Stimulated activated CD8-positive, alpha-beta memory T cell treated with anti-CD3 and anti-CD28 coated beads, Interleukin-15, amount 100 ng/mL, for 4 hours (primary cell): ENCODE data around the gene ACMSD.
"Not testable (repeated sequence)": the region's sequence is repeated elsewhere in the genome, so short reads cannot be mapped to it uniquely, and the experiment has no call there.

ENCODE experiments used
- DNase-seq, 2 donors: peaks; one replicate each; pipeline ENCODE4 v3.0.0-alpha.2; 2020; ENCODE audit warnings: low read depth in 2 of 2

ACMSD gene

GRCh38 chr2:134838143-134838620 lies at the start of gene ACMSD:
ACMSD (plus strand) TSS chr2:134838616; CDS start chr2:134838683, 67 bp downstream.
- no peak for DNase-seq

GRCh38 chr2:134790487-134790886 lies 47.9 kb upstream of the ACMSD start:
- no peak for DNase-seq

DNA sequence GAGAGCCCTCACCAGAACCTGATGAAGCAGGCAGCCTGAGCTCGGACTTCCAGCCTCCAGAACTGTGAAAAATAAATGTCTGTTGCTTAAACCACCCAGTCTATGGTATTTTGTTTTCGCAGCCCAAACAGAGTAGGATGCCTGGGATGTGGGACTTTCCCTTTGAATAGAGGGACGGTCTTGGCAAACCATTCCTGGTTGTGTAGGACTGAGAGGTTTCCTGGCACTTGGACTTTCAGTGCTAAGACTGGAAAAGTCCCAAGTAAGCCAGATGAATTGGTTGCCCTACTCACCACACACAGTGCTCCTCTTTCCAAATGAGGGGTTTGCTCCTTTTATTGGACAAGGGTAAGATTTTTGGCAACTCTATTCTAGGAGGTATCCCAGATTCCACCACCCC lies 46.8 kb upstream of the ACMSD start:
- DNase-seq = no peak

- DNase-seq = no peak
Observed at GRCh38 chr2:134792186-134792585, 46.2 kb upstream of the ACMSD start.

DNA sequence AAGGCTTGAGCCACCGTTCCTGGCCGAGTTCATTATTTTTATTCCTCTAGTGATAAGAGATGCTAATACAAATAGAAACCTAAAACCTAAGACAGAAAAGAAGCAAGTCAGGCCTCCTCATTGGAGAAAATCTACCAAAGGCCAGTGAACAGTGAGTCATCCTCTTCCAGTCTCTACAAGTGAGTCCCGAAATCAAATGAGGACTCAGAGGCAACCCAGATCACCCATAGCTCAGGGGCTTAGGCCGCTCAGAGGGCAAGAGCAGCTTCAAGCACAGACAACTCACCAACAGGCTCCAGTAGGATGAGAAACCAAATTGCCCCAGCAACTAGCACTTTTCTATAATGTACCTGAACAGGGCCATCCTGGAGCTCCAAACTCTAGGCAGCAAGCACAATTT lies 42.7 kb upstream of the ACMSD start:
- DNase-seq = no peak

DNA sequence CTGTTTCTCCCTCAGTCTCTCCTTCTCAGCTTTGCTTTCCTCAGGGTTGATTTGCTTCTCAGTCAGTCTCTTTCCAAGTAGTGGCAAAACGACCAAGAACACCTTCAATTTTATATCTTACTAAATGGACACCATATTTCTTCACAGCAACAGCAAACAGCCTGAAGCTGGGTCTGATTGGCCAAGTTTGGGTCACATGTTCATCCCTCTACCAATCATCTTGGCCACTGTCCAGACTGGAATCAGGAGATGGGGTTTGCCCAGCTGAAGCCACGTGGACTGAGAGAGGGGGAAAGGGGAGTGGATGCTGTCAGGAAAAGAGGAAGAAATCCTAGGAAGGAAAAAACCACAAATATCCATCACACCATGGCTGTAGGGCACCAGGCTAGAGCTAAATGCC lies 42.0 kb upstream of the ACMSD start:
- DNase-seq = no peak

- no peak for DNase-seq
Observed at GRCh38 chr2:134799936-134800335, 38.5 kb upstream of the ACMSD start.

DNA sequence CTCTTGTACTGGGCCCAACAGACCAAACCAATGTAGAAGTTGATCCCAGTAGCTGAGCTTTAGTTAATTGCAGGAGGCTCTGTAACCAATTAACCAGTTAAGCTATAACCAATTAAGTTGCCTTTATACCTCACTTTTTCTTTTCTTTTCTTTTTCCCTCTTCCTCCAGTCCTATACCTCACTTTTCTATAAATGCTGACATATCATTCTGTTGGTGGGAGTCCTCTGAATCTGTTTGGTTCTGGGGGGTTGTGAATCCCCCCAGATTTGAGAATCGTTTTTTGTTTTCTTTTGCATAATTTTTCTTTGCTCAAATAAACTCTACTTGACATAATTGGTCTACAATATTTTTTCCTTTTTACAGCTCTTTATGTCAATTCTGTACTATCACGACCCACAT lies 38.1 kb upstream of the ACMSD start:
- DNase-seq = no peak

- DNase-seq = not testable (repeated sequence)
Observed at GRCh38 chr2:134803609-134804405, 34.6 kb upstream of the ACMSD start.

DNA sequence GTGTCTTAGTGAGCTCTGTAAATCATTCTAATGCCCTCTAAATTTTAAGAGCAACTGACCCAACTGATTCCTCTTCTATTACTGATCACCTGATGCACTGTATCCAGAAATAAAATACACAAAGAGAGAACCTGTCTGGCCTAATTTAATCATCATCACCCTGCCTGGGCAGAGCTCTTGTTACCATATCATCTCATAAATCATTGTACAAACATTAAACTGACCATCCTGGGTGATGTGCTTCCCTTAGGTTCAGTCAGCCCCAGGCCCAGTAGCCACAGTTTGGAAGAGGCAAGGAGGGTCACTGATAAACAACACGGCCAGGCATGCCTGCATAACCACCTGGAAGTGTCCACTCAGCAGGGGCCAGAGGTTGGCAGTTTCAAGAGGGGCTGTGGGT lies 22.7 kb upstream of the ACMSD start:
- no peak for DNase-seq

- no peak for DNase-seq
Observed at GRCh38 chr2:134818321-134818720, 20.1 kb upstream of the ACMSD start.

DNA sequence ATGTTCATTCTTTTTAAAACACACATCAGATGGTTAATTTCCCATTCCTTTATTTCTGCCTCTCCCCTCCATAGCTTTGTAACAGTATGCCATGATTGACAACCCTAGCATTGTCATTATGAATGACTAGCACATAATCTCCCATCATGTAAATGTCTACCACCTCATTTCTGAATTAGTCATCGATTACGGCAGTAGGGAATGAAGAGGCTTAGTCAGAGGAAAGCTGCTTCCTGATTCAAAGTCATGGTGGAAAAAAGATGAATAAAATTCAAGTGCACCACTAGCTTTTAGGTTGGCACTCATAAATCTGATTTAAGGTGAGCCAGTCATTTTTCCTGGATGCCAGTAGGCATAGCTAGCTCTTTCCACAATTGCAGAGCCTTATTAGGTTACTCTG lies 19.1 kb upstream of the ACMSD start:
- no peak for DNase-seq

GRCh38 chr2:134823431-134823830 lies 15.0 kb upstream of the ACMSD start:
- DNase-seq = no peak

- no peak for DNase-seq
Observed at GRCh38 chr2:134823832-134824231, 14.6 kb upstream of the ACMSD start.

GRCh38 chr2:134825716-134826115 lies 12.7 kb upstream of the ACMSD start:
- not testable (repeated sequence) for DNase-seq

GRCh38 chr2:134835471-134835870 lies 2.9 kb upstream of the ACMSD start:
- no peak for DNase-seq

- DNase-seq = no peak
Observed at GRCh38 chr2:134836986-134837385, 1.4 kb upstream of the ACMSD start.

- DNase-seq = no peak
Observed at GRCh38 chr2:134839649-134840048, 1.2 kb downstream of the ACMSD start.

GRCh38 chr2:134842930-134843490 lies 4.6 kb downstream of the ACMSD start:
- no peak for DNase-seq

DNA sequence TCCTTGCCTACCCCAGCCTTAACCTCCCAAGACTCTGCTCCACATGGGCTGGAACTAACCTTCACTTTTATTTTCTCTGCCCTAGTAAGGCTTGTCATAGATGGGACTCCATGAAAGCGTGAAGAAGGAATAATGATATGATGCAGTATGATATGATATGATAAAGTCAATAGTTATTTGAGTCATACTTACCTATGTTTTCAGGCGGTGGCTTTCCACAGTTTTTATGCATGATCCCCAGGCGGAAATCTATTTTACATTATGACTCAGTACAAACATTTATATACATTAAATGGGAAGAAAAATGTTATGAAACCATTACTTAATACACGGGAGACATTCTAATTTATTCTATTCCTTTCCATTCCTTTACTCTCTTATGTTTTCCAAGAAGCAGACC lies 5.6 kb downstream of the ACMSD start:
- DNase-seq = no peak

GRCh38 chr2:134845028-134845427 lies 6.6 kb downstream of the ACMSD start:
- DNase-seq = no peak

GRCh38 chr2:134845719-134846118 lies 7.3 kb downstream of the ACMSD start:
- no peak for DNase-seq

GRCh38 chr2:134846213-134846612 lies 7.8 kb downstream of the ACMSD start:
- no peak for DNase-seq
